Measurements from ENCODE around the gene CPNE5. TPM values are rescaled to one million over a fixed set of nuclear protein-coding genes. Genes with fewer than 3 reads are reported as not detected.

CPNE5 gene
- polyA plus RNA-seq, 1 of the 3 experiments (the other 2 are of a cell fraction): 0.30 TPM

- CTCF ChIA-PET: interaction anchor here (1.2 to 1.7 kb wide), 2 partner anchors 26 to 83 kb away, joined by 3 to 4 read pairs; no protein-coding TSS in a partner anchor
- no peaks in the 10 kb centered on the region for H3K27me3 ChIP-seq (ENCODE audit: insufficient read depth)
Measured at GRCh38 chr6:36698196-36698595, 141.0 kb downstream of the CPNE5 start.

GRCh38 chr6:36697481-36697903, 141.8 kb downstream of the CPNE5 start, which contains the start of gene RAB44:
Gene RAB44 (plus strand): TSS chr6:36697826. CDS start chr6:36704236, 6,410 bp downstream.
- Histone ChIP-seq H3K4me2 (no peak within 1 kb of the TSS), H3K27me3 (ENCODE audit: insufficient read depth) (no peaks in the 10 kb centered on the region), H3K36me3 (replicated peaks in 1 of 2; ENCODE audit: control insufficient read depth in 1 of 2, insufficient read depth in 2 of 2, low read length in 1 of 2) (no peaks in the 10 kb centered on the region), H2AFZ (ENCODE audit: low read depth) (no peak within 1 kb of the TSS), H3K9me2 (no peaks in the 10 kb centered on the region), H3F3A (replicated peaks; ENCODE audit: insufficient read depth) (no peaks in the 10 kb centered on the region), H3K4me3 (ENCODE audit: low read depth in 2 of 2, low read length in 1 of 2) (no peak within 1 kb of the TSS), H3K27ac (ENCODE audit: low read depth in 2 of 2, low read length in 1 of 2) (no peak within 1 kb of the TSS), H3K9ac (no peak within 1 kb of the TSS), H4K20me1 (ENCODE audit: insufficient read depth) (no peaks in the 10 kb centered on the region), H3K9me3 (no peaks in the 10 kb centered on the region), H3K4me1 (ENCODE audit: control insufficient read depth in 1 of 2, insufficient read depth in 2 of 2, low read depth in 1 of 2, low read length in 1 of 2) (no peaks in the 10 kb centered on the region; a peak in 1 of 4 replicates), H3K79me2 (ENCODE audit: insufficient read depth) (no peaks in the 10 kb centered on the region)
- TF ChIP-seq RFX5 (IDR thresholded peaks at IDR 0.05; ENCODE audit: low read length): no peak
- TF ChIP-seq EZH2phosphoT487 (IDR thresholded peaks at IDR 0.05; ENCODE audit: borderline replicate concordance, low read depth): no peak
- TF ChIP-seq GABPA (IDR thresholded peaks at IDR 0.05; ENCODE audit: low read depth): no peak
- TF ChIP-seq ELF1 (IDR thresholded peaks at IDR 0.05): no peak
- no peak for TF ChIP-seq TCF12 (IDR thresholded peaks at IDR 0.05)
- TF ChIP-seq ZBTB33 (IDR thresholded peaks at IDR 0.05; ENCODE audit: borderline replicate concordance, low read depth): no peak
- WGBS (ENCODE audit: low lambda C conversion rate): 85% methylated on average over 7 of the region's 7 CpGs
- CTCF ChIA-PET: interaction anchor here (1.1 to 1.7 kb wide), 4 partner anchors 17 to 82 kb away, joined by 3 to 4 read pairs (median 3); no protein-coding TSS in a partner anchor
- DNase-seq: no peak
- POLR2A ChIA-PET: no interaction called here

More at GRCh38 chr6:36698196-36698595, 141.0 kb downstream of the CPNE5 start:
- H3K4me2 ChIP-seq: no peak overlapping the region
- H3K9me2 ChIP-seq: no peaks in the 10 kb centered on the region
- no peaks in the 10 kb centered on the region for H3K79me2 ChIP-seq (ENCODE audit: insufficient read depth)
- no peaks in the 10 kb centered on the region for H3K9me3 ChIP-seq
- no peak overlapping the region for H2AFZ ChIP-seq (ENCODE audit: low read depth)
- H3K4me1 ChIP-seq (ENCODE audit: control insufficient read depth in 1 of 2, insufficient read depth in 2 of 2, low read depth in 1 of 2, low read length in 1 of 2): no peaks in the 10 kb centered on the region; a peak in 1 of 4 replicates
- POLR2A ChIA-PET: no interaction called here
- H3F3A ChIP-seq (replicated peaks; ENCODE audit: insufficient read depth): no peaks in the 10 kb centered on the region
- no peak overlapping the region for H3K4me3 ChIP-seq (ENCODE audit: low read depth in 2 of 2, low read length in 1 of 2)
- TF ChIP-seq SMC3 (IDR thresholded peaks at IDR 0.05; ENCODE audit: low read depth, low read length) (no peak), SIN3A (IDR thresholded peaks at IDR 0.05; ENCODE audit: borderline replicate concordance, low read depth, low read length) (no peak), NFIC (IDR thresholded peaks at IDR 0.05; ENCODE audit: borderline replicate concordance) (no peak), YY1 (IDR thresholded peaks at IDR 0.05; ENCODE audit: low read depth) (no peak), RXRA (IDR thresholded peaks at IDR 0.05; ENCODE audit: borderline replicate concordance, low read depth) (no peak), RCOR1 (IDR thresholded peaks at IDR 0.05; ENCODE audit: low read length) (no peak), GATA2 (CRISPR knock-in tag; IDR thresholded peaks at IDR 0.05) (no peak), FOSL2 (IDR thresholded peaks at IDR 0.05; ENCODE audit: borderline replicate concordance, low read depth) (no peak), RFX5 (IDR thresholded peaks at IDR 0.05; ENCODE audit: low read length) (no peak), USF2 (IDR thresholded peaks at IDR 0.05; ENCODE audit: borderline replicate concordance, low read depth, low read length) (no peak), TEAD4 (IDR thresholded peaks at IDR 0.05; ENCODE audit: borderline replicate concordance, insufficient read depth) (no peak), EP300 (IDR thresholded peaks at IDR 0.05; ENCODE audit: borderline replicate concordance in 1 of 2, low read depth in 1 of 2, low read length in 1 of 2) (no peak)
- TF ChIP-seq, protein P1, sequence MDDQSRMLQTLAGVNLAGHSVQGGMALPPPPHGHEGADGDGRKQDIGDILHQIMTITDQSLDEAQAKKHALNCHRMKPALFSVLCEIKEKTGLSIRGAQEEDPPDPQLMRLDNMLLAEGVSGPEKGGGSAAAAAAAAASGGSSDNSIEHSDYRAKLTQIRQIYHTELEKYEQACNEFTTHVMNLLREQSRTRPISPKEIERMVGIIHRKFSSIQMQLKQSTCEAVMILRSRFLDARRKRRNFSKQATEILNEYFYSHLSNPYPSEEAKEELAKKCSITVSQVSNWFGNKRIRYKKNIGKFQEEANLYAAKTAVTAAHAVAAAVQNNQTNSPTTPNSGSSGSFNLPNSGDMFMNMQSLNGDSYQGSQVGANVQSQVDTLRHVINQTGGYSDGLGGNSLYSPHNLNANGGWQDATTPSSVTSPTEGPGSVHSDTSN (IDR thresholded peaks at IDR 0.05): no peak
- TF ChIP-seq, protein P2, sequence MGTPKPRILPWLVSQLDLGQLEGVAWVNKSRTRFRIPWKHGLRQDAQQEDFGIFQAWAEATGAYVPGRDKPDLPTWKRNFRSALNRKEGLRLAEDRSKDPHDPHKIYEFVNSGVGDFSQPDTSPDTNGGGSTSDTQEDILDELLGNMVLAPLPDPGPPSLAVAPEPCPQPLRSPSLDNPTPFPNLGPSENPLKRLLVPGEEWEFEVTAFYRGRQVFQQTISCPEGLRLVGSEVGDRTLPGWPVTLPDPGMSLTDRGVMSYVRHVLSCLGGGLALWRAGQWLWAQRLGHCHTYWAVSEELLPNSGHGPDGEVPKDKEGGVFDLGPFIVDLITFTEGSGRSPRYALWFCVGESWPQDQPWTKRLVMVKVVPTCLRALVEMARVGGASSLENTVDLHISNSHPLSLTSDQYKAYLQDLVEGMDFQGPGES (IDR thresholded peaks at IDR 0.05; ENCODE audit: low read depth, low read length): no peak
- no peaks in the 10 kb centered on the region for H3K36me3 ChIP-seq (replicated peaks in 1 of 2; ENCODE audit: control insufficient read depth in 1 of 2, insufficient read depth in 2 of 2, low read length in 1 of 2)
- WGBS (ENCODE audit: low lambda C conversion rate): 88% methylated on average over 6 of the region's 6 CpGs
- no peaks in the 10 kb centered on the region for H4K20me1 ChIP-seq (ENCODE audit: insufficient read depth)
- H3K9ac ChIP-seq: no peak overlapping the region
- DNase-seq: no peak
- no peak overlapping the region for H3K27ac ChIP-seq (ENCODE audit: low read depth in 2 of 2, low read length in 1 of 2)
